Endodermal cell (in vitro differentiated cells): ENCODE results near the gene CCDC92. TPM values are rescaled to one million over a fixed set of nuclear protein-coding genes. Genes with fewer than 3 reads are reported as not detected.

Experiments used
- DNase-seq: peaks from one replicate; pipeline ENCODE4 v3.0.0-alpha.2; 2017
- H3K27ac ChIP-seq: 2 replicates; pipeline ENCODE4 v1.5.1; 2013; ENCODE audit warnings: mild to moderate bottlenecking, low read depth, low read length, moderate library complexity
- H3K27me3 ChIP-seq: 2 replicates; pipeline ENCODE4 v1.6.1; 2013; ENCODE audit warnings: mild to moderate bottlenecking, low read length, moderate library complexity; ENCODE audit not compliant: insufficient read depth, control insufficient read depth, poor library complexity, severe bottlenecking
- H3K36me3 ChIP-seq: 2 replicates; pipeline ENCODE4 v1.7.0; 2013; ENCODE audit warnings: mild to moderate bottlenecking, low read length, moderate library complexity; ENCODE audit not compliant: control insufficient read depth, insufficient read depth
- H3K4me1 ChIP-seq: one replicate; pipeline ENCODE4 v1.7.0; 2013; ENCODE audit warnings: low read length; ENCODE audit not compliant: control insufficient read depth, insufficient read depth
- H3K4me3 ChIP-seq: 2 replicates; pipeline ENCODE4 v1.5.1; 2013; ENCODE audit warnings: mild to moderate bottlenecking, low read length, moderate library complexity
- H3K9ac ChIP-seq: 2 replicates; pipeline ENCODE4 v1.6.1; 2013; ENCODE audit warnings: mild to moderate bottlenecking, low read length, moderate library complexity; ENCODE audit not compliant: poor library complexity, severe bottlenecking; ENCODE audit errors: extremely low read depth
- H3K9me3 ChIP-seq: 2 replicates; pipeline ENCODE4 v1.6.1; 2013; ENCODE audit warnings: mild to moderate bottlenecking, low read length, moderate library complexity; ENCODE audit not compliant: control insufficient read depth
- H3K27ac Mint-ChIP-seq: 2 replicates; pipeline ENCODE4 v1.8.0; 2020; ENCODE audit warnings: mixed read lengths
- H3K27me3 Mint-ChIP-seq: 2 replicates; pipeline ENCODE4 v1.8.0; 2021; ENCODE audit warnings: mild to moderate bottlenecking, mixed read lengths; ENCODE audit not compliant: insufficient read depth
- H3K36me3 Mint-ChIP-seq: 2 replicates; pipeline ENCODE4 v1.8.0; 2020; ENCODE audit warnings: low read depth, mixed read lengths
- H3K4me1 Mint-ChIP-seq: 2 replicates; pipeline ENCODE4 v1.8.0; 2020; ENCODE audit warnings: mixed read lengths
- H3K4me3 Mint-ChIP-seq: 2 replicates; pipeline ENCODE4 v1.8.0; 2020; ENCODE audit warnings: mild to moderate bottlenecking, moderate library complexity, mixed read lengths
- H3K9me3 Mint-ChIP-seq: 2 replicates; pipeline ENCODE4 v1.8.0; 2020; ENCODE audit warnings: mild to moderate bottlenecking, mixed read lengths
- WGBS, 2 experiments: methylation state at CpG; one replicate each; pipeline versions ENCODE4 v1.1.5 to v1.1.7; 2013; ENCODE audit warnings: missing lambda C conversion rate in 2 of 2, mixed read lengths in 1 of 2; ENCODE audit not compliant: insufficient coverage in 1 of 2, insufficient read length in 1 of 2; 5-methylcytosine and 5-hydroxymethylcytosine counted together
- total RNA-seq, 2 donors: library from RNA; stranded (reverse); fragmentation: NEBNext Ultra II Directional in 1 of 2; extraction: Animal tissue kit (Norgen Biotek cat#: 25700) in 1 of 2; gene quantifications; 2 replicates in 1 of 2; 3 replicates in 1 of 2; pipeline ENCODE4 v1.2.1, GENCODE V29; 2021
- TF ChIP-seq, protein P1 (sequence below): fragments of 200-600 bp; sonication (generic); conservative IDR thresholded peaks from 2 replicates; pipeline ENCODE4 v1.5.0; 2021; ENCODE audit warnings: antibody characterized with exemption, mild to moderate bottlenecking

CCDC92 gene
- total RNA-seq, 2 donors from 2014 or later: 37.9 to 45.1 TPM

DNA sequence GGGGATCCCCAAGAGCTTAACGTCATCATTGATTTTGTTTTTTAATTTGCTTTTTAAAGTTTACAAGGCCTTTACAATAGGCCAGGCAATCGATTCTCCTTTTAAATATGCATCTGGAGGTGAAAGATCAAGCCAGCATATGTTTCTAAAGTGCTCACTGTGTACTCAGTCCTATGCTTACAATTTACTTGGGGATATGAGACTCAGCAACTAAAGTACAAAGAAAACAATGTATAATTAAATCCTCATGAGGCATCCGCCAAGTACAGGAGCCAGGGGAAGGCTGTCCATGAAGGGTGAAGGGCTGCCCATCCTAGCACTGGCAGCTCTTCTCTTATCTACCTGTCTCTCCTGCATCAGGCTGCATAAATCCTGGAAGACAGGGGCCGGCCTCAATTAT, 11.8 kb downstream of the CCDC92 start:
- Mint-ChIP-seq H3K27ac (no peak overlapping the region), H3K4me3 (no peak overlapping the region), H3K4me1 (peaks cover 7% of the 10 kb centered on the region), H3K27me3 (peaks cover 60% of the 10 kb centered on the region), H3K36me3 (peaks cover 12% of the 10 kb centered on the region), H3K9me3 (no peaks in the 10 kb centered on the region)
- TF ChIP-seq, protein P1, sequence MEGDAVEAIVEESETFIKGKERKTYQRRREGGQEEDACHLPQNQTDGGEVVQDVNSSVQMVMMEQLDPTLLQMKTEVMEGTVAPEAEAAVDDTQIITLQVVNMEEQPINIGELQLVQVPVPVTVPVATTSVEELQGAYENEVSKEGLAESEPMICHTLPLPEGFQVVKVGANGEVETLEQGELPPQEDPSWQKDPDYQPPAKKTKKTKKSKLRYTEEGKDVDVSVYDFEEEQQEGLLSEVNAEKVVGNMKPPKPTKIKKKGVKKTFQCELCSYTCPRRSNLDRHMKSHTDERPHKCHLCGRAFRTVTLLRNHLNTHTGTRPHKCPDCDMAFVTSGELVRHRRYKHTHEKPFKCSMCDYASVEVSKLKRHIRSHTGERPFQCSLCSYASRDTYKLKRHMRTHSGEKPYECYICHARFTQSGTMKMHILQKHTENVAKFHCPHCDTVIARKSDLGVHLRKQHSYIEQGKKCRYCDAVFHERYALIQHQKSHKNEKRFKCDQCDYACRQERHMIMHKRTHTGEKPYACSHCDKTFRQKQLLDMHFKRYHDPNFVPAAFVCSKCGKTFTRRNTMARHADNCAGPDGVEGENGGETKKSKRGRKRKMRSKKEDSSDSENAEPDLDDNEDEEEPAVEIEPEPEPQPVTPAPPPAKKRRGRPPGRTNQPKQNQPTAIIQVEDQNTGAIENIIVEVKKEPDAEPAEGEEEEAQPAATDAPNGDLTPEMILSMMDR: no peak
- peaks cover 4% of the 10 kb centered on the region for H3K36me3 ChIP-seq
- DNase-seq: no peak
- peaks cover 7% of the 10 kb centered on the region for H3K27me3 ChIP-seq
- WGBS, 2 experiments: 95 to 97% methylated on average over 2 to 4 of the region's 4 CpGs
- no peak overlapping the region for H3K4me3 ChIP-seq
- H3K4me1 ChIP-seq: no peaks in the 10 kb centered on the region
- H3K27ac ChIP-seq: no peak overlapping the region
- no peak overlapping the region for H3K9ac ChIP-seq
- H3K9me3 ChIP-seq: no peaks in the 10 kb centered on the region

DNA sequence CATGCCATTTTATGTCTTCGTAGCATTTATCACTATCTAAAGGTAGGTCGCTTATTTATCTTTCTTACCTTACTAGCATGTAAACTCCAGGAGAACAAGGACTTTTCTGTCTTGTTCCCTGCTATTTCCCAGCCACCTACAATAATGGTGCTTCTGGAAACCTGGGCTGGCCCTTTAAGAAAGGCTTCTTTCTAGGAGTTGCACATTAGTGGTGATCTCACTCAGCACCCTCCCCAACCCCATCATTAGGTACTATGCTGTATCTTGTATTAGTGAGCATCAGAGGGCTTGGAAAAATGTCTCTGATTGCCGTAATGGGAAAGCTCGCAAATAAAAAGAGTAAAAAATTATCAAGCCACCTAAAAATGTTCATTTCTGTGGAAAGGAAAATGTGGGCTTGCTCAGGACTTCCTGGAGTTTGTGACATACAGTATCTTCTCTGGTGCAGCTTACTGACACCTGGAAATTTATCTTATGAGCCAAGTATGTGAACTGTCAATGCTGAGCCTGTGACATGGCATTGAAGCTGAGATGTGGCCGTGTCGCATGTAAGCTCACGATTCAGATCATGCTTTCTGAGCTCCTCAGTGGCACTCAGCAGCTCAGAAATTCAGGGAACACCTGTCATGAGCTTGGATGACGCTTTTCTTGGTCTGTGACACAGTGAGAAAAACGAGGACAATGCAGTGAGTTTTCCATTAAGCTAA, 12.4 kb downstream of the CCDC92 start:
- peaks cover 54% of the 10 kb centered on the region for H3K27me3 Mint-ChIP-seq
- TF ChIP-seq, protein P1: no peak
- H3K27me3 ChIP-seq: peaks cover 2% of the 10 kb centered on the region
- H3K4me1 ChIP-seq: no peaks in the 10 kb centered on the region
- no peak overlapping the region for H3K27ac Mint-ChIP-seq
- H3K4me3 ChIP-seq: no peak overlapping the region
- H3K36me3 Mint-ChIP-seq: peaks cover 7% of the 10 kb centered on the region
- no peak overlapping the region for H3K9ac ChIP-seq
- H3K4me1 Mint-ChIP-seq: peaks cover 7% of the 10 kb centered on the region
- peaks cover 3% of the 10 kb centered on the region for H3K36me3 ChIP-seq
- no peak overlapping the region for H3K4me3 Mint-ChIP-seq
- WGBS, 2 experiments: 93 to 94% methylated on average over 7 to 9 of the region's 9 CpGs
- DNase-seq: no peak
- no peaks in the 10 kb centered on the region for H3K9me3 Mint-ChIP-seq
- H3K27ac ChIP-seq: no peak overlapping the region
- no peaks in the 10 kb centered on the region for H3K9me3 ChIP-seq

DNA sequence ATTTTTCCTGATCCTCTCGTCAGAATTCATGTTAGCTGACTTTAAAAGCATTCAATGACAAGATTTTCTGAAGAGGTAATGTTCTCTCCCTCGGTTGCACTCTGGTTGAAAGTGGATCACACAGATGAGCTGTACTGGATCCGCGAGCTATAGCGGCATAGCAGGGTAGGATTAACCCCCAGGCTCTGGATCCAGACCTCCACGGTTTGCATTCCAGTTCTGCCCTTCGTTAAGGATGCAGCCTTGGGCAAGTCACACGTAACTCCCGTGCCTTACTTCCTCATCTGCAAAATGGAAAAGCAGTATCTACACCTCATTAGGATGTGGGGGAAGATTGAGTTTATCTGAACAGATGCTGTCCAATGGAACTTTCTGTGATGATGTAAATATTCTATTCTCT, 13.8 kb downstream of the CCDC92 start:
- H3K4me3 Mint-ChIP-seq: no peak overlapping the region
- H3K36me3 Mint-ChIP-seq: peaks cover 5% of the 10 kb centered on the region
- peaks cover 48% of the 10 kb centered on the region for H3K27me3 Mint-ChIP-seq
- H3K27ac ChIP-seq: no peak overlapping the region
- H3K9me3 Mint-ChIP-seq: no peaks in the 10 kb centered on the region
- 89 to 93% methylated on average over 9 of the region's 9 CpGs for WGBS, 2 experiments
- TF ChIP-seq, protein P1: no peak
- no peak overlapping the region for H3K9ac ChIP-seq
- DNase-seq: no peak
- H3K36me3 ChIP-seq: peaks cover 3% of the 10 kb centered on the region
- H3K4me1 ChIP-seq: no peaks in the 10 kb centered on the region
- H3K4me3 ChIP-seq: no peak overlapping the region
- H3K9me3 ChIP-seq: no peaks in the 10 kb centered on the region
- no peaks in the 10 kb centered on the region for H3K27me3 ChIP-seq
- no peak overlapping the region for H3K27ac Mint-ChIP-seq
- peaks cover 7% of the 10 kb centered on the region for H3K4me1 Mint-ChIP-seq
